Kidney (tissue), 14 donors: ENCODE data around the gene PEX14. TPM values are rescaled to one million over a fixed set of nuclear protein-coding genes. Genes with fewer than 3 reads are reported as not detected.

Experiments
- DNase-seq, 5 donors: peaks; one replicate each; pipeline ENCODE4 v3.0.0-alpha.2; 2013 to 2020
- FAIRE-seq: peaks from 2 replicates; lab custom pipeline; 2012; peaks lifted over from hg19 to GRCh38; lab: Jason Lieb, UNC
- H3K27ac ChIP-seq, 2 donors: one replicate each; pipeline ENCODE4 v1.7.0; 2013; ENCODE audit warnings: low read depth in 2 of 2, low read length in 2 of 2, inconsistent platforms in 1 of 2
- H3K27me3 ChIP-seq: one replicate; pipeline ENCODE4 v1.7.1; 2013; ENCODE audit warnings: low read length, inconsistent platforms; ENCODE audit not compliant: control insufficient read depth, insufficient read depth
- H3K36me3 ChIP-seq, 3 donors: one replicate each; pipeline versions ENCODE4 v1.7.0 to v1.7.1; 2013; ENCODE audit warnings: low read length in 3 of 3, control low read depth in 1 of 3, inconsistent platforms in 1 of 3; ENCODE audit not compliant: insufficient read depth in 3 of 3, control insufficient read depth in 2 of 3
- H3K4me1 ChIP-seq, 3 donors: one replicate each; pipeline versions ENCODE4 v1.7.0 to v1.7.1; 2013; ENCODE audit warnings: low read length in 3 of 3, inconsistent platforms in 1 of 3, low read depth in 1 of 3; ENCODE audit not compliant: control insufficient read depth in 2 of 3, insufficient read depth in 2 of 3
- H3K4me3 ChIP-seq, 3 donors: one replicate each; pipeline versions ENCODE4 v1.7.0 to v1.8.1; 2013; ENCODE audit warnings: low read length in 3 of 3, control low read depth in 1 of 3, inconsistent platforms in 1 of 3
- H3K9ac ChIP-seq, 3 donors: one replicate each; pipeline versions ENCODE4 v1.7.0 to v1.7.1; 2013; ENCODE audit warnings: low read length in 3 of 3, control low read depth in 1 of 3, inconsistent platforms in 1 of 3
- H3K9me3 ChIP-seq, 3 donors: one replicate each; pipeline versions ENCODE4 v1.7.0 to v1.7.1; 2013; ENCODE audit warnings: low read length in 3 of 3, control low read depth in 1 of 3, inconsistent platforms in 1 of 3; ENCODE audit not compliant: control insufficient read depth in 2 of 3, insufficient read depth in 1 of 3
- intact Hi-C: fragments of 100-400 bp; cut with DNase I; formaldehyde crosslinking; loops from one replicate; pipeline ENCODE4 v1.11.1; 2022
- polyA plus RNA-seq: library from polyadenylated mRNA; stranded (reverse); fragments of 350-450 nt; fragmentation: Illumina TruSeq; extraction: RNeasy Lipid Tissue Mini Kit (QIAGEN cat#74804); gene quantifications from one replicate; pipeline ENCODE4 v1.2.3, GENCODE V29; 2014; ENCODE audit warnings: low read depth, low replicate concordance; ENCODE audit not compliant: insufficient read depth
- total RNA-seq: library from RNA; stranded (reverse); fragmentation: NEBNext Ultra II Directional; extraction: Animal tissue kit (Norgen Biotek cat#: 25700); gene quantifications from one replicate; pipeline ENCODE4 v1.2.1, GENCODE V29; 2021
- TF ChIP-seq, protein P1 (sequence below): IDR thresholded peaks from 3 replicates; pipeline ENCODE4 v1.5.1; 2012; ENCODE audit warnings: mild to moderate bottlenecking, moderate library complexity, borderline replicate concordance; ENCODE audit not compliant: insufficient read depth; ENCODE audit errors: extremely low read depth
- donor health status: control.
- donor health status: control.
- donor health status: control.
- donor health status: control.
- donor health status: control.
- donor health status: DM: yes; HTN: yes; CAD: no.
- donor health status: Normal renal cell carcinoma (clear cell type).

Gene PEX14
- total and polyA plus RNA-seq, 2 donors from 2014 or later: 22.8 to 25.8 TPM

DNA sequence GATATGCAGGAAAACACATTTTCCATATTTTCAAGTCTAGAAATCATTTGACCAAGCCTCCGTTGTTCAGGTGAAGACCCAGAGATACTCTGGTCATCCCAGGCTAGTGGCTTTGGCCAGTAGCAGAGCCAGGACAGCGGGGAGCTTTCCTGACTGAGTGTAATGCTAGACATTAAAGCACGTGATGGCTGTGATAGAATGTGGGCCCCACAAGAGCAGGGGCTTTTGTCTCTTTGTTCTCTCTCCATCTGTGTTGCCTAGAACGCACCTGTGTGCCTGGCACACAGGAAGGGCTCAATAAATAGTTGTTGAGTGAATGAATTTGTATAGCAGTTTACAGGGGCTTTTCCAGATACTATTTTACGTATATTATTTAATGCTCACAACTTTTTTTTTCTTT lies 34.0 kb upstream of the PEX14 start:
- H3K4me3 ChIP-seq: no peak overlapping the region
- H3K9ac ChIP-seq: no peak overlapping the region
- TF ChIP-seq, protein P1, sequence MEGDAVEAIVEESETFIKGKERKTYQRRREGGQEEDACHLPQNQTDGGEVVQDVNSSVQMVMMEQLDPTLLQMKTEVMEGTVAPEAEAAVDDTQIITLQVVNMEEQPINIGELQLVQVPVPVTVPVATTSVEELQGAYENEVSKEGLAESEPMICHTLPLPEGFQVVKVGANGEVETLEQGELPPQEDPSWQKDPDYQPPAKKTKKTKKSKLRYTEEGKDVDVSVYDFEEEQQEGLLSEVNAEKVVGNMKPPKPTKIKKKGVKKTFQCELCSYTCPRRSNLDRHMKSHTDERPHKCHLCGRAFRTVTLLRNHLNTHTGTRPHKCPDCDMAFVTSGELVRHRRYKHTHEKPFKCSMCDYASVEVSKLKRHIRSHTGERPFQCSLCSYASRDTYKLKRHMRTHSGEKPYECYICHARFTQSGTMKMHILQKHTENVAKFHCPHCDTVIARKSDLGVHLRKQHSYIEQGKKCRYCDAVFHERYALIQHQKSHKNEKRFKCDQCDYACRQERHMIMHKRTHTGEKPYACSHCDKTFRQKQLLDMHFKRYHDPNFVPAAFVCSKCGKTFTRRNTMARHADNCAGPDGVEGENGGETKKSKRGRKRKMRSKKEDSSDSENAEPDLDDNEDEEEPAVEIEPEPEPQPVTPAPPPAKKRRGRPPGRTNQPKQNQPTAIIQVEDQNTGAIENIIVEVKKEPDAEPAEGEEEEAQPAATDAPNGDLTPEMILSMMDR: no peak
- no peak for DNase-seq
- H3K9me3 ChIP-seq: no peaks in the 10 kb centered on the region
- intact Hi-C loops: no loop called here
- H3K27ac ChIP-seq: no peak overlapping the region
- H3K27me3 ChIP-seq: no peaks in the 10 kb centered on the region
- no peaks in the 10 kb centered on the region for H3K4me1 ChIP-seq
- no peak for FAIRE-seq
- peaks cover 0 to 14% (median 0%) of the 10 kb centered on the region in 3 donors for H3K36me3 ChIP-seq

DNA sequence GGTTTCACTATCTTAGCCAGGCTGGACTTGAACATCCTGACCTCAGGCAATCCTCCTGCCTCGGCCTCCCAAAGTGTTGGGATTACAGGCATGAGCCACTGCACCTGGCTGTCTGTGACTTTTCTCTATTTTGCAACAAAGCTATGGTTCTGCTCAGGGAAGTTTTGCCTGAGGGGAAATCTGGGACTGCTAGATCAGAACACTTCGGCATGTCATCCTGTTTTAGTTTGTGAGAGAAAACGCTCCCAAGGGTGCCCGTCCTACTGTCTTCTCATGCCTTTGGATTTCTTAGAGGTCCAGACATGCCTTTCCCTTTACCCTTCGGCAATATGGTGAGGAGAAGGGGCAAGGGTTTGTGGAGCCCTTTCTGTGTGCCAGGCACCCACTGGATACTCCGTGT lies 30.5 kb upstream of the PEX14 start:
- TF ChIP-seq, protein P1: no peak
- Histone ChIP-seq H3K27ac (no peak overlapping the region), H3K36me3 (peaks cover 0 to 14% (median 0%) of the 10 kb centered on the region in 3 donors), H3K27me3 (no peaks in the 10 kb centered on the region), H3K9ac (no peak overlapping the region), H3K4me1 (no peaks in the 10 kb centered on the region), H3K4me3 (no peak overlapping the region), H3K9me3 (no peaks in the 10 kb centered on the region)
- FAIRE-seq: no peak
- intact Hi-C loops: no loop called here
- no peak for DNase-seq

DNA sequence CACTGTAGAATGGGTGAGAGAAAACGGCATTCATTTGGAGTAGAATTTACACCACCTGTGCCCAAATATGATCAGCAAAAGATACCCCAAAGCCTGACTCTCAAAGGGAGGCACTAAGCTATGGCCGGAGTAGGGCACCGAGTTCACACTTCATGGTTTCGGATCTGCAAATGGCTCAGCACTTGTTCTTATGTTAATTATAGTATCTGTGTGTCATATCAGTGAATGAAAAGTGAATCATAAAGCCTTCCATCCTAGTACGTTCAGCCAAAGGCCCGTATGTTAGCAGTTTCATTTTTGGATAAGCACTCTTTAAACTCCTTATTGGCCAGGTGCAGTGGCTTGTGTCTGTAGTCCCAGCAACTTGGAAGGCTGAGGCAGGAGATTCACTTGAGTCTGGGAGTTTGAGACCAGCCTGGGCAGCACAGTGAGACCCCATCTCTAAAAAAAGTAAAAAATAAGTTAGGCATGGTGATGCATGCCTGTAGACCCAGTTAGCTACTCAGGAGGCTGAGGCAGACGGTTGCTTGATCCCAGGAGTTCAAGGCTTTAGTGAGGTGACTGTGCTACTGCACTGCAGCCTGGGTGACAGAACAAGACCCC lies 29.9 kb upstream of the PEX14 start:
- intact Hi-C loops: no loop called here
- Histone ChIP-seq H3K27ac (no peak overlapping the region), H3K4me3 (no peak overlapping the region), H3K36me3 (peaks cover 0 to 14% (median 0%) of the 10 kb centered on the region in 3 donors), H3K4me1 (no peaks in the 10 kb centered on the region), H3K9ac (no peak overlapping the region), H3K27me3 (no peaks in the 10 kb centered on the region), H3K9me3 (no peaks in the 10 kb centered on the region)
- TF ChIP-seq, protein P1: no peak
- no peak for DNase-seq
- no peak for FAIRE-seq
